Keratinocyte (primary cell): ENCODE results near the gene VCAM1. TPM values are rescaled to one million over a fixed set of nuclear protein-coding genes. Genes with fewer than 3 reads are reported as not detected.

ENCODE experiments used
- DNase-seq: peaks from one replicate; pipeline ENCODE4 v3.0.0-alpha.2; 2011; ENCODE audit warnings: low read depth, missing footprints, low spot score
- FAIRE-seq: peaks from 2 replicates; lab custom pipeline; 2011; peaks lifted over from hg19 to GRCh38; lab: Jason Lieb, UNC
- H2AFZ ChIP-seq: 2 replicates; pipeline ENCODE4 v1.6.0; 2012; ENCODE audit warnings: low read length, control low read depth, inconsistent platforms; ENCODE audit not compliant: control insufficient read depth
- H3K27ac ChIP-seq: 2 replicates; pipeline ENCODE4 v1.5.1; 2011; ENCODE audit warnings: low read length; ENCODE audit not compliant: control insufficient read depth, insufficient read depth
- H3K27me3 ChIP-seq: 3 replicates; pipeline ENCODE4 v1.6.0; 2011; ENCODE audit warnings: low read length; ENCODE audit not compliant: control insufficient read depth, insufficient read depth; ENCODE audit errors: extremely low read depth
- H3K36me3 ChIP-seq, 2 experiments: 2 replicates in 1 of 2; 3 replicates in 1 of 2; pipeline ENCODE4 v1.5.1; 2011; ENCODE audit warnings: low read length in 2 of 2, mild to moderate bottlenecking in 1 of 2; ENCODE audit not compliant: control insufficient read depth in 2 of 2, insufficient read depth in 2 of 2; ENCODE audit errors: extremely low read depth in 1 of 2
- H3K4me1 ChIP-seq: 3 replicates; pipeline ENCODE4 v1.5.1; 2011; ENCODE audit warnings: low read length; ENCODE audit not compliant: control insufficient read depth, insufficient read depth; ENCODE audit errors: extremely low read depth
- H3K4me2 ChIP-seq: 3 replicates; pipeline ENCODE4 v1.6.0; 2011; ENCODE audit warnings: low read depth, low read length; ENCODE audit not compliant: control insufficient read depth, insufficient read depth; ENCODE audit errors: extremely low read depth
- H3K4me3 ChIP-seq, 3 experiments: fragments of 200-600 bp in 1 of 3; sonication (generic) in 1 of 3; 2 replicates in 2 of 3; 3 replicates in 1 of 3; pipeline ENCODE4 v1.5.1; 2011 to 2016; ENCODE audit warnings: low read length in 3 of 3, mild to moderate bottlenecking in 3 of 3, control low read depth in 2 of 3, inconsistent platforms in 1 of 3, low read depth in 1 of 3, mixed read lengths in 1 of 3, mixed run types in 1 of 3, moderate library complexity in 1 of 3; ENCODE audit not compliant: control insufficient read depth in 2 of 3, insufficient read depth in 2 of 3; ENCODE audit errors: extremely low read depth in 1 of 3
- H3K79me2 ChIP-seq: 2 replicates; pipeline ENCODE4 v1.6.0; 2012; ENCODE audit warnings: low read length; ENCODE audit not compliant: control insufficient read depth, insufficient read depth
- H3K9ac ChIP-seq: 3 replicates; pipeline ENCODE4 v1.6.0; 2011; ENCODE audit warnings: low read length; ENCODE audit not compliant: control insufficient read depth, insufficient read depth; ENCODE audit errors: extremely low read depth
- H3K9me1 ChIP-seq: 3 replicates; pipeline ENCODE4 v1.6.0; 2011; ENCODE audit warnings: low read length; ENCODE audit not compliant: control insufficient read depth, insufficient read depth; ENCODE audit errors: extremely low read depth
- H3K9me3 ChIP-seq: 2 replicates; pipeline ENCODE4 v1.5.1; 2012; ENCODE audit warnings: low read depth, low read length; ENCODE audit not compliant: control insufficient read depth
- H4K20me1 ChIP-seq: 3 replicates; pipeline ENCODE4 v1.6.0; 2011; ENCODE audit warnings: low read length; ENCODE audit not compliant: control insufficient read depth, insufficient read depth; ENCODE audit errors: extremely low read depth
- EZH2 ChIP-seq: IDR thresholded peaks from one replicate; pipeline ENCODE4 v1.6.1; 2012; ENCODE audit warnings: inconsistent platforms, mild to moderate bottlenecking, low read length, moderate library complexity
- dilution Hi-C: fragments of 300-500 bp; cut with MboI; formaldehyde crosslinking; loops from one replicate; pipeline ENCODE4 v1.7.0; 2020; ENCODE audit warnings: low sequenced_read_pairs; ENCODE audit not compliant: extremely low pct_ligation_motif_present
- polyA plus RNA-seq, 5 experiments: library from polyadenylated mRNA; depleted of rRNA in 3 of 5; stranded (reverse) in 3 of 5; stranded (forward) in 1 of 5; unstranded in 1 of 5; fragments of >200 nt; gene quantifications; 1 replicate in 1 of 5; 2 replicates in 3 of 5; 3 replicates in 1 of 5; pipeline versions ENCODE4 v1.2.1 to v1.2.3, GENCODE V29; 2011 to 2012; ENCODE audit warnings: missing spikeins in 2 of 5, low read depth in 1 of 5, low replicate concordance in 1 of 5
- TF ChIP-seq, protein P1 (sequence below), 3 experiments: IDR thresholded peaks in 1 of 3; conservative IDR thresholded peaks in 1 of 3; optimal IDR thresholded peaks in 1 of 3; 2 replicates in 2 of 3; 3 replicates in 1 of 3; pipeline versions ENCODE3 to v1.5.1; 2011; ENCODE audit warnings: low read length in 3 of 3, mild to moderate bottlenecking in 3 of 3, moderate library complexity in 2 of 3, control low read depth in 1 of 3, inconsistent platforms in 1 of 3; ENCODE audit not compliant: insufficient read depth in 2 of 3; ENCODE audit errors: extremely low read depth in 1 of 3

The VCAM1 gene
- polyA plus RNA-seq, 1 donor (not counting 4 experiments of a cell fraction or from before 2014, with no cell fraction given), result not detected

DNA sequence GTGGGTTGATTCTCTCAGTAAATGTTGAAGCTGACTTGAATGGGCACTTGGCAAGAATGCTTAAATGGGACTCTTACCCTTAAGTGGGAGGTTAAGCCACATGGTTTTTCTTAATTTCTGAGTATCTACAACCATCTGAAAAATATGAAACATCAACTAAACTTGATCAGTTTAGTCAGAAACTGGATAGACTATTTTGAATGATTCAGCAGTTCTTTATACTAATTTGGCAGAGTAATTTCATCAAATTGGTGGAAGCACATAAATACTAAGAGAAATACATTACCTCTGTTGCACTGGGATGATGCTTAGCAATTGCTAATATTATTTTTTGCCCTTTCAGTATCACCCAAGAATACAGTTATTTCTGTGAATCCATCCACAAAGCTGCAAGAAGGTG, 4.7 kb downstream of the VCAM1 start:
- dilution Hi-C loops, result no loop called here
- H3K9me1 ChIP-seq, result no peaks in the 10 kb centered on the region
- H3K4me2 ChIP-seq, result no peak overlapping the region
- H3K79me2 ChIP-seq, result no peaks in the 10 kb centered on the region
- no peak overlapping the region for H2AFZ ChIP-seq
- FAIRE-seq, result no peak
- TF ChIP-seq EZH2, result no peak
- TF ChIP-seq, protein P1, sequence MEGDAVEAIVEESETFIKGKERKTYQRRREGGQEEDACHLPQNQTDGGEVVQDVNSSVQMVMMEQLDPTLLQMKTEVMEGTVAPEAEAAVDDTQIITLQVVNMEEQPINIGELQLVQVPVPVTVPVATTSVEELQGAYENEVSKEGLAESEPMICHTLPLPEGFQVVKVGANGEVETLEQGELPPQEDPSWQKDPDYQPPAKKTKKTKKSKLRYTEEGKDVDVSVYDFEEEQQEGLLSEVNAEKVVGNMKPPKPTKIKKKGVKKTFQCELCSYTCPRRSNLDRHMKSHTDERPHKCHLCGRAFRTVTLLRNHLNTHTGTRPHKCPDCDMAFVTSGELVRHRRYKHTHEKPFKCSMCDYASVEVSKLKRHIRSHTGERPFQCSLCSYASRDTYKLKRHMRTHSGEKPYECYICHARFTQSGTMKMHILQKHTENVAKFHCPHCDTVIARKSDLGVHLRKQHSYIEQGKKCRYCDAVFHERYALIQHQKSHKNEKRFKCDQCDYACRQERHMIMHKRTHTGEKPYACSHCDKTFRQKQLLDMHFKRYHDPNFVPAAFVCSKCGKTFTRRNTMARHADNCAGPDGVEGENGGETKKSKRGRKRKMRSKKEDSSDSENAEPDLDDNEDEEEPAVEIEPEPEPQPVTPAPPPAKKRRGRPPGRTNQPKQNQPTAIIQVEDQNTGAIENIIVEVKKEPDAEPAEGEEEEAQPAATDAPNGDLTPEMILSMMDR (optimal IDR thresholded peaks at IDR 0.05 in 1 of 3, IDR thresholded peaks at IDR 0.05 in 1 of 3, conservative IDR thresholded peaks at IDR 0.05 in 1 of 3; ENCODE audit: extremely low read depth in 1 of 3, insufficient read depth in 2 of 3, low read length in 3 of 3), result no peak
- peaks cover 4% of the 10 kb centered on the region for H3K27me3 ChIP-seq
- H3K9ac ChIP-seq, result no peak overlapping the region
- H3K4me1 ChIP-seq, result no peaks in the 10 kb centered on the region
- no peaks in the 10 kb centered on the region for H3K36me3 ChIP-seq
- H3K9me3 ChIP-seq, result no peaks in the 10 kb centered on the region
- no peak overlapping the region for H3K4me3 ChIP-seq
- H4K20me1 ChIP-seq, result no peaks in the 10 kb centered on the region
- DNase-seq, result no peak
- no peak overlapping the region for H3K27ac ChIP-seq

DNA sequence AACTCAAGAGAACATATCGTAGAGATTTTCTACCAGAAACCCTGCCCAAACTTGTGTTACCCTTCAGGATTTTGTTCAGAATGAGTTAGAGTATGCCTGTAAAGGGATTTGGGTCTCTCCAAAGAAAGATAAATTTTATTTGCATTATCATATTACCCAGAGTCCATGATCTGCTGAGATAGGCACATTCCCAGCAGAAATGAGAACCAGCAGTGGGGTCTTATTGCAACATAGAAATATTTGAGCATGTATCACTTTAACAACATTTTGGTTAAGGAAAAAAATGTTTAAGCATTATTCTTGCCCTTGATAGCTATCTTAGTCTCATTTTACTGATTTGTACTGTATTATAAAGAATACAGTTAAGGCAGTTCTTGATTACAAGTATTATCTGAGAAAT, 10.6 kb downstream of the VCAM1 start:
- TF ChIP-seq, protein P1 (optimal IDR thresholded peaks at IDR 0.05 in 1 of 3, IDR thresholded peaks at IDR 0.05 in 1 of 3, conservative IDR thresholded peaks at IDR 0.05 in 1 of 3; ENCODE audit: extremely low read depth in 1 of 3, insufficient read depth in 2 of 3, low read length in 3 of 3), result no peak
- no peak for TF ChIP-seq EZH2
- no peaks in the 10 kb centered on the region for H3K9me1 ChIP-seq
- H3K9ac ChIP-seq, result no peak overlapping the region
- H3K36me3 ChIP-seq, result no peaks in the 10 kb centered on the region
- H3K27me3 ChIP-seq, result no peaks in the 10 kb centered on the region
- no peak overlapping the region for H3K4me3 ChIP-seq
- DNase-seq, result no peak
- H4K20me1 ChIP-seq, result no peaks in the 10 kb centered on the region
- no peak overlapping the region for H3K27ac ChIP-seq
- no peak overlapping the region for H3K4me2 ChIP-seq
- H3K4me1 ChIP-seq, result no peaks in the 10 kb centered on the region
- H3K79me2 ChIP-seq, result no peaks in the 10 kb centered on the region
- FAIRE-seq, result no peak
- dilution Hi-C loops, result no loop called here
- no peaks in the 10 kb centered on the region for H3K9me3 ChIP-seq
- no peak overlapping the region for H2AFZ ChIP-seq
